ENCODE results near the gene GDPD5.

GRCh38 chr11:75499423-75500190 is 26.1 kb downstream of the GDPD5 start:
- TF ChIP-seq, protein P1, sequence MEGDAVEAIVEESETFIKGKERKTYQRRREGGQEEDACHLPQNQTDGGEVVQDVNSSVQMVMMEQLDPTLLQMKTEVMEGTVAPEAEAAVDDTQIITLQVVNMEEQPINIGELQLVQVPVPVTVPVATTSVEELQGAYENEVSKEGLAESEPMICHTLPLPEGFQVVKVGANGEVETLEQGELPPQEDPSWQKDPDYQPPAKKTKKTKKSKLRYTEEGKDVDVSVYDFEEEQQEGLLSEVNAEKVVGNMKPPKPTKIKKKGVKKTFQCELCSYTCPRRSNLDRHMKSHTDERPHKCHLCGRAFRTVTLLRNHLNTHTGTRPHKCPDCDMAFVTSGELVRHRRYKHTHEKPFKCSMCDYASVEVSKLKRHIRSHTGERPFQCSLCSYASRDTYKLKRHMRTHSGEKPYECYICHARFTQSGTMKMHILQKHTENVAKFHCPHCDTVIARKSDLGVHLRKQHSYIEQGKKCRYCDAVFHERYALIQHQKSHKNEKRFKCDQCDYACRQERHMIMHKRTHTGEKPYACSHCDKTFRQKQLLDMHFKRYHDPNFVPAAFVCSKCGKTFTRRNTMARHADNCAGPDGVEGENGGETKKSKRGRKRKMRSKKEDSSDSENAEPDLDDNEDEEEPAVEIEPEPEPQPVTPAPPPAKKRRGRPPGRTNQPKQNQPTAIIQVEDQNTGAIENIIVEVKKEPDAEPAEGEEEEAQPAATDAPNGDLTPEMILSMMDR (IDR thresholded peaks at IDR 0.05), result no peak
- TF ChIP-seq POLR2A (IDR thresholded peaks at IDR 0.05), result no peak

Data from adrenal gland (tissue), 5 donors.